CD4-positive, alpha-beta T cell treated with Interleukin-10 for 1 hour (primary cell): ENCODE results near the gene KCTD1.

Source experiments
- DNase-seq: peaks from one replicate; pipeline ENCODE4 v3.0.0-alpha.2; 2020

The KCTD1 gene

DNA sequence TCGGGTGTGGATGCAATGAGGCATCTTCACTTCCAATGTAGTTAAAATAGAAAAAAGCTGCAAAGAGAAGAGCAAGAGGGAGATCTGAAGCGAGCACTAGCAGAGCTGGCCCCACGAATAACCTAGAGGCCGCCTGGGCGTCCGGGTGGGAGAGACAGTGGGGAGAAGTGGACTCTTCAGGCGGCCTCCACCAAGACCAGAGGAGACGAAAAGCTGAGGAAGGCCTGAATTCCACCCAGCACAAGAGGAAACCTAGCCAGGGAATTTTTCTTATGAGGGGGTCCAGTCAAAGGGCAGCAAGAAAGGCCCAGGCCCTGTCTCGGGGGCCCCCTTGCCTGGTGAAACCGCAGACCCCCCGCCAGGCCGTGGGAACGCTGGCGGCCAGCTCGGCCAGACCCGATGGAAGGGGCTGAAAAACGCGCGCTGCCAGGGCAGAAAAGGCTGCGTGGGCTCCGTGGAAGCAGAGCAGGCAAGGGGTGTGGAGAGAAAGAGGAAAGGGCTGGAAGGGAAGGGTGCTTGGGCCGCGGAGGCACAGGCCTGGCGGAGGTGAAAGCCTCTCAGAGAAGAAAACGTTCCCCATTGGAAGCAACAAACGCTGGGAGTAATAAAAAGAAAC, 69.2 kb downstream of the KCTD1 start:
- DNase-seq: no peak

DNA sequence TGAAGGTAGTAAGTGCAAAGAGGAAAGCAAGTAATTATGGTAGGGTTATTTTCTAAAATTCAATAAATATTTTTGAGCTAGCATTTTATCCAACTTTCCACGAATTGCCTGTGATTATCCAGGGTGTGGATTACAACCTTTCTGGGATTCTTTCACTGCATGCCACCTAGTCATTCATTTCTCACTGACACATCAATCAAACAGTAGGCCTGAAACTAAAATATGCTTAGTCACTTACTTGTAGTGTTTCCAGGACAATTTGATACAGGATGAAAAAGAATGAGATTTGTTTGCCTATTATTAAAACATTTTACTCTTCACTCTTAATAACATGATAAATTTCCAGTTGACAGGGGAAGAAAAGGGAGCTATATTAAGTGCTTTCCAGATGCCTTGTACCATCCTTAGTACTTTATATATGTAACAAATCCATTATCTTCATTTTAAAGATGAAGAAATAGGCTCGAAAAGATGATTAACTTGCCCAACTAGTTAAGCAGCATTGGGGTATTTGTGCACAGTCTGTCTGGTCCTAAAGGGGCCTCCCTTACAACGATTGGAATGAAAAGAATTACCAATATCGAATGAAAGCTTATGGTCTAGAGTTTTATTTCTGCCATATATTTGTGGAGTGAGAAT, 70.4 kb downstream of the KCTD1 start:
- DNase-seq: no peak

DNA sequence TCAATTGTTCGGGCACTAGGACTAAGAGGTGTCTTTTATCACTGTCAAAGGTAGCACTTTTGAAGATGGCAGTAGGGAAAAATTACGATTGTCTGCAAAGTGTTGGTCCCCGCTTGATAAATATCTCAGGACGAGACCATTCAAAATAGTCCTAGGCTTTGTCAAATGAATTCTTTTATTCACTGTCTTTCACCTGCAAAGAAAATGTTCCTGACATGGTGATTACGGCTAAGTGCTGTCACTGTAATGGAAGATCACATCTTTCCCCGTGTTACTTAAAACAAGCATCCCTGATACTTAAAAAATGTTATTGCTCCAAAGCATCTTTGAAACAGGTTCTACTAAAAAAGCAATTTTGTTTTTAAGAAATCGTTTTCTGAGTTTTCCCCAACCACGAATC, 71.7 kb downstream of the KCTD1 start:
- DNase-seq: no peak

DNA sequence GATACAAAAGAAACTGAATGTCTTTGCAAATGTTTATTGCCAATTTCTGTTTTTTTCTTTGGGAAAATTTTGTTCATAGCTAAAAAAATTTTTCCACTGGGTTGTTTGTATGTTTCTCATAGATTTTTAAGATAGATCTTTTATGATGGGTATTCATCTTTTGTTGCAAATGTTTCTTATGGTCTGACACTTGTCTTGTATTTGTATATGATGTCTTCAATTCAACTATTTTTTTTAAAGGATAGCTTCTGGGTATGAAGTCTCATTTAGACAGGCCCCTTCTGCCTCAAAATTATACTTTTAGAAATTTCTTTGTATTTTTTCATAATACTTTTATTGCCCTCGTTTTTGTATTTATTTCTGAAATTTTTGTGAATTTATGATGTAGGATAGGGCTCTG, 73.8 kb downstream of the KCTD1 start:
- no peak for DNase-seq

DNA sequence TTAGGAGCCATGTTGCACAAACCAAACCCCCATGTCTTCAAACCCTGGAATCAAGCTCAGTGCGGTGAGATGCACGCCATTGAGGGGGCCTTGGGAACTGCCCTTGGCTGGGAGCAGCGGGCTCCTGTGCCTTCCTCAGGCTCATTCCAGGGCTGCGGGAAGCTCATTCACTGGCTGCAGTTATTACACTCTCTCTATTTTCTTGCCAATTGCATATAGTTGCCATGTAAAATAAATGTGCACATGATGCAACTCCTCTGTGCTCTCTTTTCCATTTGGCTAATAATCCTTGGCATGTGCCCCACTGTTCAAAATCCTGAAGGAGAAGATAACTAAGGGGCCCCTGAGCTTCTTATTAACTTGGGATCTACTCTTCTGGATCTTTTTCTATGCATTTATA, 74.7 kb downstream of the KCTD1 start:
- no peak for DNase-seq

DNA sequence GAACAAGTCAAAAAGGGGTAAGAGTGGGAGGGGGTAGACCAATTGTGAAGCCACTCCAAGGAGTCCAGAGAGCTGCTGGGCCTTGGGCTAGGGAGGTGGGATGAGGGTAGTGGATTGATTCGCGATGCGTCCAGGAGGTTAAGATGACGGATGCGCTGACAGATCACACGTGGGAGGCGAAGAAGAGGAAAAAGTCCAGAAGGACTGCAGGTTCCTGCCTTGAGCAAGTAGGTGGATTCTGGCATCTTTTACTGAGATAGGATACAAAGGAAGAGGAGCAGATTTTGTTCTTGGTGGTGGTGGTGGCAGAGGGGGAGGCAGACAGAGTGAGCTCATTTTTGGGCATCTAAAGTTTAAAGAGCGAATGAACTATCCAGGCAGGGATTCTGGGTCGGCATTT, 76.5 kb downstream of the KCTD1 start:
- no peak for DNase-seq

DNA sequence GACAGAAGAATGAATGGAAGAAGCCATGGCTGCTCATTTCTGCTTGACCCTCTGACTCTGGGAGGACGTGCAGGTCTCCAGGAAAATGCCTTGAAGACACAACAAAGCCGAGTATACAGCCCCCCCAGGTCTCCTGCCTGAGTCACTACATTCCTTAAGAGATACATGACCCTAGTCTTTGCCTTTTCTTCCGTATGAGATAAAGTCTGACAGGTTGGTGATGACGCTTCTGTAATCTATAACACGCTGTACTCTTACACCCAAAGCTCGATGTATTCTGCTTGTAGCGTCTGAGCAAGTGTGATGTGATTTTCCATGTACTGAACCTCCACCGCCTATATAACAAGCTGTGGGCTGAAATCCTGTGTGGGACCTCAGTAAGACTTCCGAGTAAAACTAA, 77.3 kb downstream of the KCTD1 start:
- no peak for DNase-seq

DNA sequence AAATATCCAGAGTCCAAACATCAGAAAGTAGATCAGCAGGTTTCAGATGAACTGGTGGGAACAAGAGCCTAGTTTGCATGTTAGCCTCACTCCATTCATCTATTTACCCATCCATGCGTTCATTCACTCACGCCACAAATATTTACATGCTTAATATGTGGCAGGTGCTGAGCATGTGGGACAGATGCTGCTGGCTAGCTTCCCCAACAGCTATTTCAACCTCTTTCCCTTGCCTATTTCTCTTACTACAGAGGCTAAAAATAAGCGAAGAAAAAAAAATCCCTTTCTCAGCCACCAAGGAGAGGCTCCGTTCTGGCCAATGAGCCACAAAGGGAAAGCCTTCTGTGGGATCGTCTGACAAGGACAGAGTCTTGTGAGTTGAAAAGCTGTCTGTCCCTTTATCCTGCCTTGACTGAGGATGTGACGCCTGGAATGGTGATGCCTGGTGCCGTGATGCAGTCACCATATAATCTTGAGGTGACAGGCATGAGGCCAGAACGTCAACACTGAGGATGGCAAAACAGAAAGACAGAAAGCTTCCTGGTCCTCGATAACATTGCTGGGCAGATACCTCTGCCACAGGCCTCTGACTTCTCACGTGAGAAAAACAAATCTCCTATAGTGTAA, 78.2 kb downstream of the KCTD1 start:
- DNase-seq: no peak

DNA sequence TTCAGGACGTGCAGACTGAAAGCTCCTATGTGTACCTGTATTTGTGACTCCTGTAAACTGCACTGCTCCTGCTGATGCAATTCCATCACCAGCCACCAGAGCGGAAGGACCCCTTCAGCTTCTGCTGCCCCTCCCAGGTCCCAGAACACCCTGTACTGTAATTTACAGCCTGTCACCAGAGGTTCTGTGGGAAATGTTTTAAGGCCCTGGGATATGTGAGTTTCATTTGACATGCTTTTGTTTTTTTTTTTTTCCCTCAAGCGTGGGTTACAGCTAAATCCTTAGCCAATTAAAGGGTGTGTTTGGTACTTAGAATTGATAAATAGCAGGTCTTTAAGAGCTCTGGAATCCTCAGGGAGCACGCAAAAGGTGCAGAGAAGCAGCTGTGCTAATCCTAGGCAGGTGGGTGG, 79.4 kb downstream of the KCTD1 start:
- no peak for DNase-seq

DNA sequence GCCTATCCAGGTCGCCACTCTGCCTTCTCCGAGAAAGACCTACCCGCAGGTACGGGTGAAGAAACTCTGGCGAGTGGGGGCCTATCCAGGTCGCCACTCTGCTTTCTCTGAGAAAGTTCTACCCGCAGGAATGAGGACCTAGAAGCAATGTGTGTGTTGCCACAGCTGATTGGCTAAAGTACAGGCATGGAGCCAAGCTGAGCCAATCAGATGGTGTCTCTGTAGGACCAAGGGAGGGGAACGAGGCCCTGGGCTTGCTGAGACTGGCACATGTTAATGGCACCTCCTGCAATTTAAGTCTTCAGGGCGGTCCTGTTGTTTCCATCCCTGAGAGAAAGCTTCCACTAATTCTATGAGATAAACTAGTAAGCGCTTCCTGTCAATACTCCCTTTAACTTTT, 82.3 kb downstream of the KCTD1 start:
- no peak for DNase-seq

DNA sequence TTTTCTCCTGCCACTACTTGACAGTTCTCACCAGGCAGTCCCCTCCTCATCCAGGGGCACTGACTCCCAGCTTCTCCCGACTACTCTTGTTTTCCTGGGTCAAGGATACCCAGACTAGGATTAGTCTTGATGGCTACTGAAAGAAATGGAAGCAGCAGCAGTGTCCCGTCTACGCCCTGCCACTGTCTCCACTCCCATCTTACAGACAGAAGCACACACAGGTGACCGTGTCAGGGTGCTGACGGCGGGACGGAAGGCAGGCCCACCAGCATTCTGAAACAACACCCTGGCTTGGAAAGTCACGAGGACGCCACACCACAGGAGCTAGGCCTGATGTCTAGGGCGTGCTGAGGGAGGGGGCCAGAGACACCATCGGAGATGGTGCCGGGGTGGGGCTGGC, 82.9 kb downstream of the KCTD1 start:
- DNase-seq: no peak

DNA sequence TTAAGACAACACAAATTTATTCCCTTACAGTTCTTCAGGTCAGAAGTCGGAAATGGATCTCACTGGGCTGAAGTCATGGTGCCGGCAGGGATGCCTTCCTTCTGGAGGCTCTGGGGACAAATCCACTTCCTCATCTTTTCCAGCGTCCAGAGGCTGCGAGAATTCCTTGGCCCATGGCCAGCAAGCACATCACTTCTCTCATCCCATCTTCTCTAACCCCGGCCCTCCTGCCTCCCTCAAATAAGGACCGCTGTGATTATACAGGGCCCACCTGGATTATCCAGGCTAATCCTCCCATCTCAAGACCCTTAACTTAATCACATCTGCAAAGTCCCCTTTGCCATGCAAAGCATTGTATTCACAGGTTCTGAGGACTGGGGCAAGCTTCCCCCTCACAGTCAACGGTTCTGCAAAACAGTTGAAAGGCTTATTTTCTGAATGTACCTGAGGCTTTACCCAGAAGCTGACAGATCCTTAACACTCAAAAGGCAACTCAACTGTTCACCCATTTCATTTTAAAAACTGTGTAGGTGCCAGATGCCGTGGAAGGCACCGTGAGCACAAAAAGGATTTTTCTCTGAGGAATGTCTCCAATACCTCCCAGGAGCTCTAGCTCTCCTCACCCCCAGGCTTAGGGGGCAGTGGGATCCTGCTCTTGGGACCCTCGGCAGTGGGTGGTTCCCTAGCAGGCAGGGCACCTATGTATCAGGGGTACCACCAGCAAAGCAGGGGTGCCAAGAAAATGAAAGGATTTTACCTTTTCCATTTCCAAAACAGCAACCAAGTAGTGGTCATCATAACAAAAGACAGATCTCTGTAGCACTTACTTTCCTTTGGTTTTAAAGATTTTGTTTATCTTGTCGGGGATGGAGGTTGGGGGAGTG, 84.0 kb downstream of the KCTD1 start:
- no peak for DNase-seq

DNA sequence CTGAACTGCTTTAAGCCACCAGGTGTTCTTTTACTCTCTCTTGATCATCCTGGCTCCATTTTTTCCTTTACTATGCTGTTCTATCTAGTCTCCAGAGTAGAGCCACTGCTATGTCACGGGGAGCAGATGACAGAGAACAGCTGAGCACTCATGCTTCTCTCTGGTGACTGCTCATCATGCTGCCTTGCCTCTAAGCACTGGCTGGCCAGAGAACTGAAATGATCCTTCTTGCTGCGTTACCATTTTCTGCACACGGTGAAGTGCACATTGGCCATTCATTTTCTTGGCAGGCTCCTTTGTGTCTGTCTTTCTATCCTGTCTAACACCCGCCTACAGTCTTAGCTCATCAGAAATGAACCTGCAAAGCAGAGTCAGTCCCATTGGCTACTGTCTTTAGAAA, 86.0 kb downstream of the KCTD1 start:
- DNase-seq: no peak

DNA sequence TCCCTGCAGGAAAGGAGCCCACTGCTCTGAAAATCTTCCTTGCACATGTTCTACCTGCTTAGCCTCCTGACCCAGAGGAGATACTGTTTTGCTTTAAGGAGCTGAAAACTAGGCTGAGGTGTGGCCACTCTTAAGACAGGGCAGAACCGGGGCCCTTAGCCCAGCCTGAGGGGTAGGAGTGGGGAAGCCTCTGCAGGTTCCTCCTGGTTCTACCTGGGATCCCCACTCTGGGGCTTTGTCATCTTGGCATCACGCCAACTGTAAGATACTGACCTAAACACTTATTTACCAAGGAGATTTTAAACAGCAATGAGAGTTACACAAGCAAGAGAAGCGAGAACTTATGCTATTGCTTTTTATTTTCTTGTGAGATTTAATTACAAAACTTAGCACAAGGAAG, 86.9 kb downstream of the KCTD1 start:
- DNase-seq: no peak

DNA sequence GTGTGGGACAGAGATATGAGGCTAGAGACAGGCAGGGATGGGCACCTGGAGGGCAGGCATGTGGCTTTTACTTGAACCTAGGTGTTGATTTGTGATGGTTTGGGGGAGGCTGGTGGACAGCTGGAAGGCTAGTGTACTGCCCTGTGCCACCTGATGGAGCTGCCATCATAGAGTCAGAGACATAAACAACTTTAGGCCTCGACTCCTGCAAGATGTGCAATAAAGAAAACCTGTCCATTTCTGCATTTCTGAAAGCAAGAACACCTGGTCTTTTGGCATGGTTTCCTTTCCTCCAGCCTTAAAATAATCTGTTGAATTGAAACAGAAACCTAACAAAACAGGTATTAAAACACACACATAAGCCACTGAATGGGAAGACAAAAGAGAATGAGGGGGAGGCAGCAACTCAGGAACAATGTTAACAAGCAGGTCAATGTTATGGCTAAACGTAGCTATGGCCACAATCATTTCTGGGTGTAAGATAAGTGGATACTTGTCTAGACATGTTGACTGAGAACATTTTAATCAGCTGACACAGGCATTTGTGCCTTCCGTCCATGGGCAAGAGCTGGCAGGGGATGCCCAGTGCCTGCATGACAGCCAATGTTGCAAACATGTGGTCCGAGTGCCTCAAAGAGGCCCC, 87.8 kb downstream of the KCTD1 start:
- no peak for DNase-seq

DNA sequence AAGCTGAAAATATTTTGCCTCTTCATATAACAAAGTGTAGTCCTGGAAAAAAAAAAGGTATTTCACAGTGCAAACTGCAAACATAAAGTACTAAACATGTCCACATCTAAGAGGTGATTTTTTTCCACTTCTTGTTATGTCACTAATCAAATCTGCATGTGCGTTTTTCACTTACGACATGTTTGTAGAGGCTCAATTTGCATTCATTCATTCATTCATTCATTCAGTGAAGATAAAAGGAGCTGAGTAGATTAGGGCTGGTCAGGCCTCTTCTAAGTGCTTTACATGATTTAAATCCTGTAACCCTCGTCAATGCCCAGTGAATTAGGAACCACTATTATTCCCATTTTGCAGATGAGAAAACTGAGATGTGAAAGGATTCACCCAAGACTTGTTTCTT, 88.5 kb downstream of the KCTD1 start:
- DNase-seq: no peak

DNA sequence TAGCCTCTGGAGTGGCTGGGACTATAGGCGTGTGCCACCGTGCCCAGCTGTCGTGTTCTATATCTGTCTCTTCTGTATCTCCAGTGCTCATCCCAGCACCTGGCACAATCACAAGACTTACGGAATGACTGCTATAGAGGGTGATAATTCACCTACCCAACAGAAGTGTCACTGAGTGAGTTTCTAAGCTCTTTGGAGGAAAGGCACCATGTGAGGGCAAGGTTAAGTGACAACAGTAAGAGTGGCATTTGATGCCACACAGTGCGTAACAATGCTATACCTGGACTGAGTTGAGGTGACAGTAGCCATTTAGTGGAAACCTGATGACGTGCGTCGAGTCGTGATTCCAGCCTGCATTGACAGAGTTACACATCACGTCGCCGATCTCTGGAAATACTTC, 89.0 kb downstream of the KCTD1 start:
- no peak for DNase-seq

DNA sequence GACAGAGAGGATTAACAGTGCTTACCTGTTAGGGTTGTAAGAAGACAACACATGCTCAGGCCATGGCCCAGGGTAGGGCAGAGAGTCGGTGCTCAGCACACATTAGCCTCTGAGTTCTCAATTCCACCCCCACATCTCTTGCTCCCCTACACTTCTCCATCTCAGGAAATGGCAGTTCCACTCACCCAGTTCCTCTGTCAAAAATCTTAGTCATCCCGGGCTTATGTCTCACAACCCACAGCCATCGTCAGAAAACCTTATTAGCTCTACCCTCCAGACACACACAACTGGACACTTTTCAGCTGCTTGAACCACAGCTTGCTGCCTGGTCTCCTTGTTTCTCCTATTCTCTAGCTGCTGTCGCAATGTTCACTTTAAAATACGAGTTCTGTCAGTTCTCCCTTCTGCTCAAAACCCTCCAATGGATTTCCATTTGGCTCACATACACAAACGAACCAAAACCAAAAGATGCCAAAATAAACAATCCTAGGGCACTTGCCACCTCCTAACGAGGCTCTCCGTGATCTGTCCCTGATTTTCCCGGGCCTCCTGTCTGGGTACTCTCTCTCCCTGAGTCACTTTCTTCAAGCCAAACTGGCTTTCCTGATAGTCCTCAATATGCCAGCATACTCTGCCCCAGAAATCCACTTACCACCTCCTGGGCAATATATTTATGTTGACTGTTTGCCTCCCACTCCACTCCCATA, 89.7 kb downstream of the KCTD1 start:
- no peak for DNase-seq

DNA sequence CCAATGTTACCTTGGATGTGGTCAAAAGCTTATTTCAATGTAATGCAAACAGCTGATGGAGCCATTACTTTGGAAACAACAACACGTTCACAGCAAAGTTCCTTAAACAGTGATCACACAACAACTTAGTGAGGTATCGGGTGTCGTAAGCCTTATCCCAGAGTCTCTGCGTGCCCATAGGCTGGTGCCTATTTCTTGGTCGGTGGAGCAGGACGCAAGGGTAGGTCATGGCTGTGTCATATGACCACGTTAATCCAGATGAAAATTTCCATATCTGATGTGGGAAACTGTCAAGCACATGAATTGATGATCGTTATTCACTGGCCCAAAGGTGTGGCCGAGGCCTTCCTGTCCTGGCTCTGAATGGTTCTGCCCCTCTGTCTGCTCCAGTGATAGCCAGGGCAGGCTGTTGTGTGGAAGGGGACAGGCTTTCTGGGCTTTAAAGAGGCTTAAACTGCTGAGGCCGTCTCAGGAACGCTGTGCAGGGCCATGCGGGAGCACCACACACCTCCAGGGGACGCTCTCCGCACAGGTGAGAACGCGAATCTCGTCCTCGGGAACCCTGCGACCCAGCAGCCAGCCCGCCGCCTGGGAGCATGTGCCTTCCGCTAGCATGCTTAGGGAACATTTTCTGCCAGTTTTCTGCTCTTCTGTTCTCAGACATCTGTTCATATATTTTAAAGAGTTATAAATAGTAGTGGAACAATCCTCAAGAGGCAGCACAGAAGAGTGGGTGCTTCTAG, 90.6 kb downstream of the KCTD1 start:
- DNase-seq: no peak

DNA sequence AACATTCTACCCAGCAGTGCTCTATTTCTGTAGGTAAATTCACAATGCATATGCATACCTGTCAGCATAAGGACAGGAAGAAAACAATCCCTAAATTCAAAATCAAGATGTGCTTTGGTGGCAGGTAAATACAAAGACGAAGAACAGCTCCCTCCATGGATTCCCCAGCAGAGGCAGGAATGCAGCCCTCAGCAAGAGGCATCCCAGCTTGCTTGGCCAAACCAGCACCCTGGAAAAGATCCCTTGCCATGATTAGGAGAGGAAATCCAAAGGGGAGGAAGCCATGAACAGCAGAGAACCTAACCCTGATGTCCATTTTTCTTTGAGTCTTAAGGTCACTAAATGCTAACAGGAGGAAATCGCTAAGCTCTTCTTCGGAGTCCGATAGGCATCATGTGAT, 91.2 kb downstream of the KCTD1 start:
- DNase-seq: no peak

DNA sequence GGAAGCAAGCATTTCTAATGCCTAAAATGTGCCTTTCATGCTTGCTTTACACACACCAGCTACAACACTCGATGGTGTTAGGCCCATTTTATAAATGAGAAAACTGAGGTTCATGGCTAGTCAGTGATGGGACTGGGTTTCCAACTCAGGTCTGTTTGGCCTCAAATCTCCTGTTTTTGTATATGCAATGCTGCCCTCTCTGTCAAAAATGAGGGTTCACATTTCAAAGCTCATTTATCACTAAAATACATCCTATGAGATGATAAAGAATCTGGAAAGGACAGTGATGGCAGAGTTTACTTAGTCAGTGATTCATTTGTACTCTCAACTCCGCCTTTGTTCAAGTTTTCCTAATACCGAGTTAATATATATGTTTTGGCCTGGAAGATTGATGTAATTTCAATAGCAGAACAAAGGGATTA, 92.3 kb downstream of the KCTD1 start:
- no peak for DNase-seq

DNA sequence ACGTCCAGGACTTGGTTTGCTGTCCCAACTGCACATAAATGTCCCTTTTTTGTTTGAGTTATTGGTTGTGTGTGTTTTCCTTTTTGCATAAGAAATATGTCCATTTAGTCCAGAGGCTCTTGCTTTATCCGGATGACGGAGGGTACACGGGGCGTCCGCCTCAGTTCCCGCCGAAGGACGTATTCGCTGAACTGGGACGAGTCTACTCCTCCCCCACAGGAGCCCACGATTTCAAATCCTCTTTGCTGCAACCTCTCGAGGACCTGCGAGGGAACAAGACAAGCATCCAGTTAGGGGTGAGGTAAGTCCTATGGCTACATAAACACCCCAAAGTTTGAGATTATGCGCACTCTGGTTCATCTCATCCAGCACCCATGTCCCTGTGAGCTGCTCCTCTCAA, 92.7 kb downstream of the KCTD1 start:
- DNase-seq: no peak
